ENCODE results near the gene MRPL41. TPM values are rescaled to one million over a fixed set of nuclear protein-coding genes. Genes with fewer than 3 reads are reported as not detected.
A peak's percentile ranks its signal among the peaks of the same experiment; 100 is the strongest.

The MRPL41 gene
- total RNA-seq, 1 experiment from 2014 or later = 43.0 TPM

DNA sequence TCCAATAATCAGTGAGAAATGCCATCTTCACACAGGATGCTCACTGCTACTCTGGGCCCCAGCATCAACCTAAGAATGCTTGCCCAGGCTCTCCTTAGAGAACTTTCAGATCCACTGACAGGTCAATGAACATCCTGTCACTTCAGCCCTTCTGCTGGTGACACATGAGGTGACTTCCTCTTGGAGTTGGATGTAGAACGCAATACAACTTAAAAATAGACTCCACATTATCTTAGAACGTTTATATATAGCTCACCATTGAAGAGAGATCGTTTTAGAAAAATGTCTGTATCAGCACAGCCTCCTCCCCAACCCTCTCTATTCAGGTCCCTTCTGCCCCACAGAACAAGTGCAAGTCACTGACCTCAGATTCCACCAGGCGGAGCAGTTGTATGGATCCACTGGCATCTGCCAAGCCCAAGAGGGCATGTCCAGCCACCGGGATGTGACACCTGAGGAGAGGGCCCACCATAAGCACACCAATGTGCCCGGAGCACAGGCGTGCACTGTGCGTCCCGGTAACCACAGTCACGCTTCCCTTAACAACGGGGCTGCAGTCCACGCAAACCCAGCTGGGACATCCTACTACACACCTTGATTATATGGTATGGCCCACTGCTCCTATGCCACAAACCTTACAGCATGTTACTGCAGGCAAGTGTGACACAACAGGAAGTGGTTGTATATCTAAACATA is 24.2 kb downstream of the MRPL41 start:
- POLR2A ChIA-PET = interaction anchor here (0.6 to 1.2 kb wide), 4 partner anchors 17 to 37 kb away, joined by 3 read pairs; no protein-coding TSS in a partner anchor
- no peak for TF ChIP-seq CTCF (IDR thresholded peaks at IDR 0.05; ENCODE audit: unreplicated experiment)
- no peak for DNase-seq (ENCODE audit: unreplicated experiment)
- peaks cover 8% of the 10 kb centered on the region for H3K4me1 Mint-ChIP-seq (ENCODE audit: insufficient read depth, unreplicated experiment)
- peaks cover 62% of the 10 kb centered on the region for H3K36me3 Mint-ChIP-seq (ENCODE audit: insufficient read depth, unreplicated experiment)
- no peaks in the 10 kb centered on the region for H3K27me3 Mint-ChIP-seq (ENCODE audit: insufficient read depth, unreplicated experiment)
- CTCF ChIA-PET = no interaction called here
- no peak overlapping the region for H3K27ac Mint-ChIP-seq (ENCODE audit: low read depth, unreplicated experiment)
- intact Hi-C loops (cut with micrococcal nuclease) = loop anchor here (5.0 kb wide), 1 partner anchor 36 kb away; no protein-coding TSS in a partner anchor
- H3K4me3 Mint-ChIP-seq (ENCODE audit: unreplicated experiment) = peak overlapping the region; percentile 81
- no peaks in the 10 kb centered on the region for H3K9me3 Mint-ChIP-seq (ENCODE audit: unreplicated experiment)
- BruUV-seq (replicated peaks) = no TSS peak

DNA sequence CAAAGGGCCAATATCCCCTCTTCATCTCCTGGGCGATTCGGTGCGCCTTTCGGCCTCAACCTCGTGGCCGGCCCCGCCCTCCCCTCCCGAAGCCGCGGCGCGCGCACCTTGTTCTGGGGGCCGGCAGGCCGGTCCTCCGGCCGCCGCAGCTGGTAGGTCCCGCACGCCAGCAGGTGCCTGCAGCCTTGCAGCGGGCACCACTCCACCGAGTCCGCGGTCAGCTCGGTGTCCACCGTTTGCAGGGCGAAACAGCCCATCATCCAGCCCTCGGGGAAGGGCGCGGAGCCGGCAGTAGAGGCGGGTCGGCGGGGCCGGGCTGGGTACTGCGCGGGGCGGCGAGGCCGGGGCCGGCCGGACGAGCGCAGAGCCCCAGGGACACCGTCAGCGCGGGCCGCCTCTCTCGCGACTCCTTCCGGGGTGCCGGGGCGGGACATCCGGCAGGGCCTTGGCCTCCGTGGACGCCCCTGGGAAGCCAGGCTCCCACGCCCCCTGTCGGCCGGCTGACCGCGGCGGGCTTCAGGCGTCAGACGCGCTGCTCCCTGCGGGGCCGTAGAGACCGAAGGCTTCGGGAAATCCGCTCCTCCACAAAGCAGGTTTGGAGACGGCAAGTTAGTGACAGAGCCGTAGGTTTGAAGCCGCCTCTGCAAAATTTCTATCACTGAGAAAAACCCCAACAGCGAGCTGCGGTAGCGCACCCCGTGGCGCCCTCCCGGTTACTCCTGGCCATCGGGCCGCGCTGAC is 27.0 kb downstream of the MRPL41 start, which contains the start of gene DPH7:
TSS of gene DPH7 (minus strand) at position 408 of the 741 bp plus-strand sequence. CDS start at position 260, 148 bp downstream.
- Mint-ChIP-seq H3K27ac (ENCODE audit: low read depth, unreplicated experiment) (peak within 1 kb of the TSS; percentile 88), H3K4me3 (ENCODE audit: unreplicated experiment) (peak within 1 kb of the TSS; percentile 81), H3K27me3 (ENCODE audit: insufficient read depth, unreplicated experiment) (no peaks in the 10 kb centered on the region), H3K4me1 (ENCODE audit: insufficient read depth, unreplicated experiment) (peaks cover 8% of the 10 kb centered on the region), H3K9me3 (ENCODE audit: unreplicated experiment) (no peaks in the 10 kb centered on the region), H3K36me3 (ENCODE audit: insufficient read depth, unreplicated experiment) (peaks cover 47% of the 10 kb centered on the region)
- ChIA-PET POLR2A (interaction anchor here (0.9 to 5.5 kb wide), 10 partner anchors 9 to 42 kb away, joined by 3 to 64 read pairs (median 4); partner anchors contain the start of genes ARRDC1, EHMT1, MRPL41 and ZMYND19), CTCF (interaction anchor here (0.6 to 4.1 kb wide), 16 partner anchors 9 to 317 kb away, joined by 3 to 34 read pairs (median 3); partner anchors contain the start of gene MRPL41)
- peak; percentile 92 for DNase-seq (ENCODE audit: unreplicated experiment)
- BruUV-seq (replicated peaks) = no TSS peak
- intact Hi-C loops (cut with micrococcal nuclease) = loop anchor here (2.0 to 5.0 kb wide), 2 partner anchors 26 to 34 kb away; no protein-coding TSS in a partner anchor
- TF ChIP-seq CTCF (IDR thresholded peaks at IDR 0.05; ENCODE audit: unreplicated experiment) = peak; percentile 87

GRCh38 chr9:137579259-137579604 is 27.6 kb downstream of the MRPL41 start:
- no peak for DNase-seq (ENCODE audit: unreplicated experiment)
- no peak for TF ChIP-seq CTCF (IDR thresholded peaks at IDR 0.05; ENCODE audit: unreplicated experiment)
- ChIA-PET POLR2A (interaction anchor here (0.9 to 5.5 kb wide), 8 partner anchors 10 to 42 kb away, joined by 3 to 64 read pairs (median 9); partner anchors contain the start of genes ARRDC1, EHMT1, MRPL41 and ZMYND19), CTCF (interaction anchor here (0.5 to 4.1 kb wide), 13 partner anchors 9 to 370 kb away, joined by 3 to 34 read pairs (median 4); partner anchors contain the start of gene MRPL41)
- H3K4me1 Mint-ChIP-seq (ENCODE audit: insufficient read depth, unreplicated experiment) = peaks cover 8% of the 10 kb centered on the region
- peaks cover 41% of the 10 kb centered on the region for H3K36me3 Mint-ChIP-seq (ENCODE audit: insufficient read depth, unreplicated experiment)
- intact Hi-C loops (cut with micrococcal nuclease) = loop anchor here (2.0 to 5.0 kb wide), 2 partner anchors 26 to 33 kb away; no protein-coding TSS in a partner anchor
- H3K4me3 Mint-ChIP-seq (ENCODE audit: unreplicated experiment) = peak overlapping the region; percentile 81
- H3K9me3 Mint-ChIP-seq (ENCODE audit: unreplicated experiment) = no peaks in the 10 kb centered on the region
- no peaks in the 10 kb centered on the region for H3K27me3 Mint-ChIP-seq (ENCODE audit: insufficient read depth, unreplicated experiment)
- BruUV-seq (replicated peaks) = no TSS peak
- peak overlapping the region; percentile 54 for H3K27ac Mint-ChIP-seq (ENCODE audit: low read depth, unreplicated experiment)

Data from MCF 10A (cell line).